ENCODE results near the gene C12orf57. TPM values are rescaled to one million over a fixed set of nuclear protein-coding genes. Genes with fewer than 3 reads are reported as not detected.

C12orf57 gene
- total and polyA plus RNA-seq, 2 of the 8 experiments (the other 6 are each of a cell fraction or from before 2014, with no cell fraction given) = 174 to 993 TPM

GRCh38 chr12:6966351-6966750 is 22.5 kb downstream of the C12orf57 start:
- Histone ChIP-seq H3K23me2 (ENCODE audit: low read depth, low read length) (peaks cover 18% of the 10 kb centered on the region), H3K79me1 (ENCODE audit: low read depth, low read length) (peaks cover 5% of the 10 kb centered on the region; the same call in 1 of the 2 replicates), H2AFZ (ENCODE audit: low read length) (no peak overlapping the region), H3K4me1 (replicated peaks in 1 of 4; ENCODE audit: control insufficient read depth in 3 of 4, insufficient read depth in 4 of 4, low read length in 3 of 4) (peaks cover 10 to 39% (median 24%) of the 10 kb centered on the region in 4 experiments), H4K5ac (ENCODE audit: insufficient read length, low read depth, low read length) (no peak overlapping the region), H2BK5ac (ENCODE audit: low read depth, low read length) (no peak overlapping the region), H2BK120ac (replicated peaks; ENCODE audit: low read depth, low read length) (no peak overlapping the region), H4K8ac (ENCODE audit: extremely low read depth, insufficient read depth, low read length) (no peak overlapping the region), H3K23ac (ENCODE audit: insufficient read length) (no peak overlapping the region), H2BK20ac (ENCODE audit: low read length) (no peak overlapping the region), H3K27ac (ENCODE audit: low read depth, low read length) (no peak overlapping the region), H3K18ac (ENCODE audit: extremely low read depth, low read length) (no peak overlapping the region), H3K4ac (replicated peaks; ENCODE audit: insufficient read length, low read depth, low read length) (no peak overlapping the region), H3K56ac (replicated peaks; ENCODE audit: insufficient read length, low read depth, low read length) (no peak overlapping the region), H3K9ac (replicated peaks in 1 of 4; ENCODE audit: extremely low read depth in 1 of 4, low read depth in 3 of 4, low read length in 3 of 4) (peak overlapping the region in 1 of 4 experiments; percentile 5; a peak in 1 of 7 replicates), H3K27me3 (replicated peaks in 1 of 4; ENCODE audit: control insufficient read depth in 3 of 4, extremely low read depth in 1 of 4, insufficient read depth in 3 of 4, low read length in 3 of 4) (no peaks in the 10 kb centered on the region), H3K4me2 (ENCODE audit: insufficient read depth in 1 of 2, low read depth in 2 of 2, low read length in 2 of 2) (no peak overlapping the region), H3K9me3 (ENCODE audit: insufficient read depth in 2 of 2, low read depth in 1 of 2, low read length in 1 of 2) (no peaks in the 10 kb centered on the region), H2BK12ac (ENCODE audit: low read depth, low read length) (no peak overlapping the region), H3K14ac (ENCODE audit: insufficient read length) (no peak overlapping the region), H4K20me1 (replicated peaks in 1 of 2; ENCODE audit: control insufficient read depth in 1 of 2, insufficient read depth in 2 of 2, low read length in 2 of 2) (peaks cover 2 to 4% of the 10 kb centered on the region in 2 experiments), H3K79me2 (ENCODE audit: control insufficient read depth in 1 of 2, insufficient read depth in 2 of 2, low read length in 2 of 2) (peaks cover 11 to 44% of the 10 kb centered on the region in 2 experiments), H2BK15ac (ENCODE audit: low read length) (no peak overlapping the region), H4K91ac (replicated peaks; ENCODE audit: insufficient read length, low read length) (no peak overlapping the region), H3K36me3 (ENCODE audit: control insufficient read depth in 2 of 4, insufficient read depth in 4 of 4, low read length in 3 of 4) (peaks cover 28 to 45% (median 32%) of the 10 kb centered on the region in 4 experiments), H2AK5ac (ENCODE audit: low read depth, low read length) (no peak overlapping the region), H3K4me3 (ENCODE audit: extremely low read depth in 1 of 4, insufficient read depth in 2 of 4, low read depth in 3 of 4, low read length in 4 of 4) (no peak overlapping the region)
- DNase-seq (ENCODE audit: low read depth in 1 of 2, low spot score in 2 of 2) (no peak), FAIRE-seq (no peak)
- CTCF ChIA-PET (ENCODE audit: partially characterized antibody) = interaction anchor here (1.0 to 12.2 kb wide), 11 partner anchors 13 to 145 kb away, joined by 3 to 277 read pairs (median 6); partner anchors contain the start of genes C12orf57 and RNU7-1
- 87% methylated on average over 7 of the region's 7 CpGs; no CpG with 5 or more reads in 1 of the 2 experiments for WGBS, 2 experiments (ENCODE audit: extremely low coverage in 1 of 2, insufficient coverage in 1 of 2, insufficient read length in 1 of 2, insufficient replicate concordance in 2 of 2, low coverage in 1 of 2, low lambda C conversion rate in 2 of 2, missing lambda C conversion rate in 1 of 2)
- POLR2A ChIA-PET (ENCODE audit: partially characterized antibody) = interaction anchor here (1.0 to 44.0 kb wide), 8 partner anchors 3 to 147 kb away, joined by 3 to 1596 read pairs (median 19); partner anchors contain the start of genes ATN1, C12orf57, C1RL and CDCA3
- TF ChIP-seq SP1 (IDR thresholded peaks at IDR 0.05; ENCODE audit: low read depth, low read length) (no peak), CHD2 (IDR thresholded peaks at IDR 0.05; ENCODE audit: low read length) (no peak), CEBPB (IDR thresholded peaks at IDR 0.05; ENCODE audit: low read depth, low read length) (no peak), CTBP2 (IDR thresholded peaks at IDR 0.05; ENCODE audit: borderline replicate concordance, insufficient read depth, insufficient read length, low read length) (no peak), HDAC6 (IDR thresholded peaks at IDR 0.05; ENCODE audit: low read depth, low read length) (no peak)

Data from H1 (cell line).